ENCODE data around the gene ADD1. TPM values are rescaled to one million over a fixed set of nuclear protein-coding genes. Genes with fewer than 3 reads are reported as not detected.

Gene ADD1
- total and polyA plus RNA-seq, 4 donors = 127 to 400 (median 268) TPM

DNA sequence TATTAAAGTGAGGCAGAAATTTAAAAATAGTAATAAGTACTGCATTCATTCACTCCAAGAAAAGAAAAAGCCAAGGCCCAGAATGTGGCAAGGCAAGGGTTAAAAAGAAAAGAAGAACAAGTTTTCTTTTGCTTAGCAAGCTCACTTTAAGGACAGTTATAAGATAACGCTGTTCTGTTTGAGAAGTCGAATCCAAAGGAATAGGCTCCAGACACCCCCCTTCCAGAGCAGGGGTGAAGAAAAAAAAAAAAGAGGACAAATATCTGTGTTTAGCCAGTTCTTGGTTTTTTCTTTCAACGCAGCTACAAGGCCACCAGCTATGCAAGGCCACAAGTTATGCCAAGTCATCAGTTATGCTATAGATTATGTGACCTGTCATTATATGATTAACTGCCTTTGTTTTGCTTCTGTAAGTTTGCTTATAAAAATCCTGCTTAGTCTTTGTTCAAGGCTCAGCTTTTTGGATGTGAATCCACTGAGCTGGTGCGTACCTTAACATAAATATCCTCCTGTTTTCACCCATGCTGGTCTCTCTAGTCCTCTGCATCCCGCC, 121.1 kb downstream of the ADD1 start:
- Histone ChIP-seq H3K27ac (ENCODE audit: low read depth in 1 of 2, low read length in 1 of 2) (no peak overlapping the region), H3K4me1 (ENCODE audit: control insufficient read depth in 5 of 5, insufficient read depth in 5 of 5, low read length in 5 of 5) (peaks cover 0 to 30% (median 11%) of the 10 kb centered on the region in 5 donors), H3K27me3 (ENCODE audit: control insufficient read depth in 3 of 3, insufficient read depth in 3 of 3, low read length in 2 of 3) (no peaks in the 10 kb centered on the region), H3K9me3 (ENCODE audit: control insufficient read depth in 4 of 4, insufficient read depth in 3 of 4, low read length in 3 of 4) (peaks cover 0 to 2% (median 0%) of the 10 kb centered on the region in 4 donors), H3K9ac (ENCODE audit: insufficient read depth in 1 of 2, low read length in 2 of 2) (peak overlapping the region; percentile 19 to 71), H3K4me3 (no peak overlapping the region), H3K36me3 (ENCODE audit: control insufficient read depth in 4 of 4, insufficient read depth in 4 of 4, low read length in 4 of 4) (peaks cover 0 to 3% (median under 1%) of the 10 kb centered on the region in 4 donors)
- TF ChIP-seq, protein P1, sequence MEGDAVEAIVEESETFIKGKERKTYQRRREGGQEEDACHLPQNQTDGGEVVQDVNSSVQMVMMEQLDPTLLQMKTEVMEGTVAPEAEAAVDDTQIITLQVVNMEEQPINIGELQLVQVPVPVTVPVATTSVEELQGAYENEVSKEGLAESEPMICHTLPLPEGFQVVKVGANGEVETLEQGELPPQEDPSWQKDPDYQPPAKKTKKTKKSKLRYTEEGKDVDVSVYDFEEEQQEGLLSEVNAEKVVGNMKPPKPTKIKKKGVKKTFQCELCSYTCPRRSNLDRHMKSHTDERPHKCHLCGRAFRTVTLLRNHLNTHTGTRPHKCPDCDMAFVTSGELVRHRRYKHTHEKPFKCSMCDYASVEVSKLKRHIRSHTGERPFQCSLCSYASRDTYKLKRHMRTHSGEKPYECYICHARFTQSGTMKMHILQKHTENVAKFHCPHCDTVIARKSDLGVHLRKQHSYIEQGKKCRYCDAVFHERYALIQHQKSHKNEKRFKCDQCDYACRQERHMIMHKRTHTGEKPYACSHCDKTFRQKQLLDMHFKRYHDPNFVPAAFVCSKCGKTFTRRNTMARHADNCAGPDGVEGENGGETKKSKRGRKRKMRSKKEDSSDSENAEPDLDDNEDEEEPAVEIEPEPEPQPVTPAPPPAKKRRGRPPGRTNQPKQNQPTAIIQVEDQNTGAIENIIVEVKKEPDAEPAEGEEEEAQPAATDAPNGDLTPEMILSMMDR (IDR thresholded peaks at IDR 0.05; ENCODE audit: control extremely low read depth, extremely low read depth) = no peak
- DNase-seq (peak in 2 of 3 donors; percentile 31 to 42), ATAC-seq (ENCODE audit: insufficient read depth, low FRiP score) (no peak)
- WGBS, 2 donors = 53 to 65% methylated on average over 5 of the region's 5 CpGs

DNA sequence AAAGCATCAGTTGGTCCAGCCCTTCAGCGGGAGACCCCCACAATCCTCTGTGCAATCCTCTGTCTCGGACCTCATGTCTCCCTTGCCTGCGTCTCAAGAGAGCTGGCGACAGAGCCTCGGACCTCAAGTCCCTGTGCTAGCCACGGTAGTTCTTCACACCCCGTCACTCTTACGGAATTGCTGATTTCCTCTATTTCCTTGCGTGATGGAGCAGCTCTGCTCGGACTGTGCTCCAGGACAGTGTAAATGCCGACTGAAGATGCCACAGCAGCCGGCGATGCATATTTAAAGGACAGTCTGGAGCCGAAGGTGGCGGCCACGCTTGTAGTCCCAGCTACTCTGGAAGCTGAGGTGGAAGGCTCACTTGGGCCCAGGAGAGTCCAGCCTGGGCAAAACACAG, 121.6 kb downstream of the ADD1 start:
- H3K4me1 ChIP-seq (ENCODE audit: control insufficient read depth in 5 of 5, insufficient read depth in 5 of 5, low read length in 5 of 5) = peaks cover 0 to 30% (median 11%) of the 10 kb centered on the region in 5 donors
- WGBS, 2 donors = 79 to 90% methylated on average over 16 of the region's 16 CpGs
- H3K27ac ChIP-seq (ENCODE audit: low read depth in 1 of 2, low read length in 1 of 2) = no peak overlapping the region
- H3K27me3 ChIP-seq (ENCODE audit: control insufficient read depth in 3 of 3, insufficient read depth in 3 of 3, low read length in 2 of 3) = no peaks in the 10 kb centered on the region
- DNase-seq = peak in 1 of 3 donors; percentile 16
- H3K9ac ChIP-seq (ENCODE audit: insufficient read depth in 1 of 2, low read length in 2 of 2) = peak overlapping the region in 1 of 2 donors; percentile 71
- peaks cover 0 to 2% (median 0%) of the 10 kb centered on the region in 4 donors for H3K9me3 ChIP-seq (ENCODE audit: control insufficient read depth in 4 of 4, insufficient read depth in 3 of 4, low read length in 3 of 4)
- TF ChIP-seq, protein P1 (IDR thresholded peaks at IDR 0.05; ENCODE audit: control extremely low read depth, extremely low read depth) = no peak
- ATAC-seq (ENCODE audit: insufficient read depth, low FRiP score) = no peak
- no peak overlapping the region for H3K4me3 ChIP-seq
- peaks cover 0 to 3% (median under 1%) of the 10 kb centered on the region in 4 donors for H3K36me3 ChIP-seq (ENCODE audit: control insufficient read depth in 4 of 4, insufficient read depth in 4 of 4, low read length in 4 of 4)

DNA sequence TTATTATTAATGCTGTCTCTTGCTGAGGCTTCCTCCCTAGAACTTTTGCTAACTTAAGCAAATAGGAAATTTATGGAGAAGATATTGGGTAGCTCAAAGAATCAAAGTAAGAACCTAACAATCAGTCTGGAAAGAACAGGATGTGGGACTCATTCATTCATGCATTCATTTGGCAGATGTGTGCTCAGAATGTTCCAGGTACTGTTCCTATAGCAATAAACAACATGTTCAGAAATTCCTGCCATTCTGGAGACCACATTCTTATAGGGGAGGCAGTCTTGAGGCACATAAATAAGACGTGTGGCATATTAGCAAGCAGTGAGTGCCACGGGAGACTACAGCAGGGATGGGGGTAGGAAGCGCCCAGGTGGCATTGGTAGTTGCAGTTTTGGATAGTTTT, 124.7 kb downstream of the ADD1 start:
- no peak overlapping the region for H3K27ac ChIP-seq (ENCODE audit: low read depth in 1 of 2, low read length in 1 of 2)
- TF ChIP-seq, protein P1 (IDR thresholded peaks at IDR 0.05; ENCODE audit: control extremely low read depth, extremely low read depth) = no peak
- H3K27me3 ChIP-seq (ENCODE audit: control insufficient read depth in 3 of 3, insufficient read depth in 3 of 3, low read length in 2 of 3) = no peaks in the 10 kb centered on the region
- DNase-seq (no peak), ATAC-seq (ENCODE audit: insufficient read depth, low FRiP score) (no peak)
- H3K4me3 ChIP-seq = no peak overlapping the region
- peaks cover 0 to 2% (median 0%) of the 10 kb centered on the region in 4 donors for H3K9me3 ChIP-seq (ENCODE audit: control insufficient read depth in 4 of 4, insufficient read depth in 3 of 4, low read length in 3 of 4)
- 79 to 82% methylated on average over 3 of the region's 3 CpGs for WGBS, 2 donors
- peaks cover 0 to 3% (median under 1%) of the 10 kb centered on the region in 4 donors for H3K36me3 ChIP-seq (ENCODE audit: control insufficient read depth in 4 of 4, insufficient read depth in 4 of 4, low read length in 4 of 4)
- H3K9ac ChIP-seq (ENCODE audit: insufficient read depth in 1 of 2, low read length in 2 of 2) = no peak overlapping the region
- peaks cover 0 to 15% (median 3%) of the 10 kb centered on the region in 5 donors for H3K4me1 ChIP-seq (ENCODE audit: control insufficient read depth in 5 of 5, insufficient read depth in 5 of 5, low read length in 5 of 5)
